Measurements from ENCODE around the gene BAK1.

DNA sequence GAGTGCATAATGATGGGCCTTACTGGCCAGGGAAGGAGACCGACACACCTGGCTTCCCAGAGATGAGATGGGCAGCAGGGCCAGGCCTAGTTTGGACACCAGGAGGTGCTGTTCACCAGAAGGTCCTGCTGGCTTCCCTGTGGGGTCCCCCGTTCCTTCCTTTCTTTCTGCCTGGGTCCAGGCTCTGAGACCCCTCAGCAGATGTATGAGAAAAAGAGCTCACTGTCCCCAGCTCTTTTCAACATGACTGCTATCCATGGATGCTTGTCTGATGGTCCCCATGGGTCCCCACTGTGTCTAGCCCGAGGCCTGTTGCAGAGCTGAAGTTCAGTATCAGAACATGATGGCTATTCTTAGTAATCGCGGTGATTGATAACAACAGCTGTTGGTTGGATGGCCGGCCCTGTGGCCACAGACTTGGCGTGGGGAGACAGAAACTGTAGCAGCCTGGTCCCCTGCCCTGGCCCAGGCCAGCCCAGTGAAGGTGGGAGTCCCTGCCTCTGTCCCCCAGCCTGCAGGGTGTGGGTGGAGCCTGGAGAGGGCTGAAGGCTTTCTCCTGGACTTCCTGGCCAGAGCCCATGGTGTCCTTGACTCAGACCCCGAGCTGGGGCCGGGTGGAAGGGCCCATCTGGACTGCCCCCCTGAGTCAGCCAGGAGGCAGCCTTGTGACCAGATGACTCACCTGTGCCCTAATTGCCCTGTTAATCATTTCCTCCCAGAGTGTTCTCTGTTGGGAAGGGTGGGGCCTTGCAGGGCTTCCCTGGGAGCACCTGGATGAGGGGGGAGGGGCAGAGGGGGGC is 9.9 kb upstream of the BAK1 start:
- TF ChIP-seq, protein P1, sequence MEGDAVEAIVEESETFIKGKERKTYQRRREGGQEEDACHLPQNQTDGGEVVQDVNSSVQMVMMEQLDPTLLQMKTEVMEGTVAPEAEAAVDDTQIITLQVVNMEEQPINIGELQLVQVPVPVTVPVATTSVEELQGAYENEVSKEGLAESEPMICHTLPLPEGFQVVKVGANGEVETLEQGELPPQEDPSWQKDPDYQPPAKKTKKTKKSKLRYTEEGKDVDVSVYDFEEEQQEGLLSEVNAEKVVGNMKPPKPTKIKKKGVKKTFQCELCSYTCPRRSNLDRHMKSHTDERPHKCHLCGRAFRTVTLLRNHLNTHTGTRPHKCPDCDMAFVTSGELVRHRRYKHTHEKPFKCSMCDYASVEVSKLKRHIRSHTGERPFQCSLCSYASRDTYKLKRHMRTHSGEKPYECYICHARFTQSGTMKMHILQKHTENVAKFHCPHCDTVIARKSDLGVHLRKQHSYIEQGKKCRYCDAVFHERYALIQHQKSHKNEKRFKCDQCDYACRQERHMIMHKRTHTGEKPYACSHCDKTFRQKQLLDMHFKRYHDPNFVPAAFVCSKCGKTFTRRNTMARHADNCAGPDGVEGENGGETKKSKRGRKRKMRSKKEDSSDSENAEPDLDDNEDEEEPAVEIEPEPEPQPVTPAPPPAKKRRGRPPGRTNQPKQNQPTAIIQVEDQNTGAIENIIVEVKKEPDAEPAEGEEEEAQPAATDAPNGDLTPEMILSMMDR (IDR thresholded peaks at IDR 0.05), result peak; percentile 70 to 89 (median 78)
- TF ChIP-seq POLR2A (IDR thresholded peaks at IDR 0.05), result no peak
- TF ChIP-seq POLR2AphosphoS5 (IDR thresholded peaks at IDR 0.05), result peak; percentile 35 to 50
- peak in 2 of 4 donors; percentile 26 to 94 for TF ChIP-seq EP300 (IDR thresholded peaks at IDR 0.05)

All from upper lobe of left lung (tissue), 4 donors.